ENCODE measurements around the gene TRIM44. TPM values are rescaled to one million over a fixed set of nuclear protein-coding genes. Genes with fewer than 3 reads are reported as not detected.

The TRIM44 gene
- total and polyA plus RNA-seq, 8 donors = 5.1 to 65.3 (median 19.1) TPM

GRCh38 chr11:35847473-35847872 is 184.9 kb downstream of the TRIM44 start:
- WGBS, 5 donors = 62 to 95% (median 71%) methylated on average over 2 of the region's 2 CpGs
- no peaks in the 10 kb centered on the region for H3K4me1 ChIP-seq
- H3K36me3 ChIP-seq = no peaks in the 10 kb centered on the region
- no peak for TF ChIP-seq EP300 (IDR thresholded peaks at IDR 0.05)
- no peak for TF ChIP-seq POLR2AphosphoS5 (IDR thresholded peaks at IDR 0.05)
- no peak for TF ChIP-seq POLR2A (IDR thresholded peaks at IDR 0.05)
- no peak for TF ChIP-seq CTCF (IDR thresholded peaks at IDR 0.05)
- H3K27me3 ChIP-seq = no peaks in the 10 kb centered on the region
- no peaks in the 10 kb centered on the region for H3K9me3 ChIP-seq
- H3K27ac ChIP-seq = no peak overlapping the region
- no peak for DNase-seq
- H3K4me3 ChIP-seq = no peak overlapping the region
- intact Hi-C loops (cut with DNase I; ENCODE audit: low total_unique reads) = no loop called here

DNA sequence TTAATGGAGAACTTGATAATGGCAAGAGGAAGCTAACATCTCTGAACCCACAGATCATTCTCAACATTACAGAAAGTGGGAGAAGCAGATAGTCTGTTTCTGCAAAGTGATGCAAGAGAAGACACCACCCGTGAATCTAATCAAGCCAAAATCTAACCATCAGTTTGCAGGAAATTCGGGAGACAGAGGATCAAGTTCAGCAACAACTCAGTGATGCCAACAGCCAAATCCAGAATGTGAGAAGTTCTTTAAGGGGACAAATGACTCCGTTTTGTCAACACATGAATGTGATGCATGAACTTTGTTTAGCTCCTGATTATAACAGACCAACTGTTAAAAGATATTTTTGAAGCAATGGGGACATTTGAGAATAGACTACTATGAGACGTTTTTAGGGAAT is 186.0 kb downstream of the TRIM44 start:
- no peak for DNase-seq
- intact Hi-C loops (cut with DNase I; ENCODE audit: low total_unique reads) = no loop called here
- Histone ChIP-seq H3K9me3 (no peaks in the 10 kb centered on the region), H3K27me3 (no peaks in the 10 kb centered on the region), H3K4me1 (no peaks in the 10 kb centered on the region), H3K27ac (no peak overlapping the region), H3K4me3 (no peak overlapping the region), H3K36me3 (no peaks in the 10 kb centered on the region)
- 55 to 69% (median 66%) methylated on average over 4 of the region's 4 CpGs for WGBS, 5 donors
- no peak for TF ChIP-seq POLR2AphosphoS5 (IDR thresholded peaks at IDR 0.05)

DNA sequence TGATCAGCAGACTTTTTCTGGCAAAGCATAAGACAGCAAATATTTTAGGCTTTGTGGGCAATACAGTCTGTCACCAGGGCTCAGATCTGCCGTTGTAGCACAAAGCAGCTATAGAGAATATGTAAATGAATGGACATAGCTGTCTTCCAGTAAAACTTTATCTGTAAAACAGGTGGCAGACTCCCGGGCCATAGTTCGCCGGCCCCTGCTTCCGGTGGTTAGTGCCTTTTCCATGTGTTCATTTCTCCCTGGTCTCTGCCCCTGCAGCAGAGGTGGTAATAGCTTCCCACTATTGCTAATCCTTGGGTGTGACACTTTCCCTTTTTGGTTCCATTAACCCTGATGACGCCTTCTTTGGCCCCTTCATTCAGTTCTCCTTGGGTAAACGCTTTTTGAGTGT is 187.6 kb downstream of the TRIM44 start:
- Histone ChIP-seq H3K9me3 (no peaks in the 10 kb centered on the region), H3K4me3 (no peak overlapping the region), H3K36me3 (no peaks in the 10 kb centered on the region), H3K27me3 (no peaks in the 10 kb centered on the region), H3K4me1 (no peaks in the 10 kb centered on the region), H3K27ac (no peak overlapping the region)
- TF ChIP-seq EP300 (IDR thresholded peaks at IDR 0.05) = no peak
- TF ChIP-seq POLR2A (IDR thresholded peaks at IDR 0.05) = no peak
- no peak for TF ChIP-seq POLR2AphosphoS5 (IDR thresholded peaks at IDR 0.05)
- no peak for TF ChIP-seq CTCF (IDR thresholded peaks at IDR 0.05)
- no peak for DNase-seq
- intact Hi-C loops (cut with DNase I; ENCODE audit: low total_unique reads) = no loop called here
- WGBS, 5 donors = 85 to 94% (median 93%) methylated on average over 7 of the region's 7 CpGs

DNA sequence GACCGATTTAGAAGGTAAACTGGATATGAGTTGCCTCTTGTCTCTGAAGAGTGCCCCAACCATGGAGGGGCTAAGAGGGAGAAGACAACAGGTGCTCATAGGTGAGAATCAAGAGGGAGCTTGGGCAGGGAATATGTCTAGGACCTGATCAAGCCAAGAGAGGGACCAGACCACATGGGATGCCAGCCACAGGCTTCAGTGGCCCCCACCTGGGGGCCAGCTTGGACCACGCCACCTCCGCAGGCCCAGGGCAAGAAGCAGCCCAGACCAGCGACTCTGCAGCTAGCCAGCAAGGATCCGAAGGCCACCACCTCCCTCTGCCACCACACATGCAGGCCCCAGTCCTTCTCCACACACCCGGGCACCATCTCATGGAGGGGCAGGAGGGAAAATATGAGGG is 188.8 kb downstream of the TRIM44 start:
- no peaks in the 10 kb centered on the region for H3K27me3 ChIP-seq
- WGBS, 5 donors = 93 to 96% (median 94%) methylated on average over 4 to 6 of the region's 6 CpGs

More for the DNA sequence above, 188.8 kb downstream of the TRIM44 start:
- intact Hi-C loops (cut with DNase I; ENCODE audit: low total_unique reads) = no loop called here
- TF ChIP-seq POLR2A (IDR thresholded peaks at IDR 0.05) = no peak
- no peak for TF ChIP-seq CTCF (IDR thresholded peaks at IDR 0.05)
- no peak for TF ChIP-seq POLR2AphosphoS5 (IDR thresholded peaks at IDR 0.05)
- no peak for TF ChIP-seq EP300 (IDR thresholded peaks at IDR 0.05)
- H3K4me3 ChIP-seq = no peak overlapping the region
- H3K27ac ChIP-seq = no peak overlapping the region
- H3K4me1 ChIP-seq = no peaks in the 10 kb centered on the region
- no peaks in the 10 kb centered on the region for H3K36me3 ChIP-seq
- no peak for DNase-seq
- no peaks in the 10 kb centered on the region for H3K9me3 ChIP-seq
